ENCODE measurements around the gene TMEM114.

The TMEM114 gene

GRCh38 chr16:8589900-8590688, at the start of gene TMEM114:
Gene TMEM114, minus strand, starts transcription at chr16:8590511. Its CDS starts 673 bp downstream, at chr16:8589838.
- no peak for DNase-seq (ENCODE audit: low spot score)

- no peak for DNase-seq (ENCODE audit: low spot score)
Observed at GRCh38 chr16:8639694-8640093, 49.4 kb upstream of the TMEM114 start.

- DNase-seq (ENCODE audit: low spot score) = no peak
Observed at GRCh38 chr16:8634991-8635736, 44.9 kb upstream of the TMEM114 start.

- no peak for DNase-seq (ENCODE audit: low spot score)
Observed at GRCh38 chr16:8632675-8633182, 42.4 kb upstream of the TMEM114 start.

GRCh38 chr16:8631818-8632465, 41.6 kb upstream of the TMEM114 start:
- no peak for DNase-seq (ENCODE audit: low spot score)

GRCh38 chr16:8631373-8631772, 41.1 kb upstream of the TMEM114 start:
- no peak for DNase-seq (ENCODE audit: low spot score)

GRCh38 chr16:8630255-8630953, 40.1 kb upstream of the TMEM114 start:
- DNase-seq (ENCODE audit: low spot score) = no peak

- no peak for DNase-seq (ENCODE audit: low spot score)
Observed at GRCh38 chr16:8628981-8629725, 38.8 kb upstream of the TMEM114 start.

- no peak for DNase-seq (ENCODE audit: low spot score)
Observed at GRCh38 chr16:8627456-8627855, 37.1 kb upstream of the TMEM114 start.

- no peak for DNase-seq (ENCODE audit: low spot score)
Observed at GRCh38 chr16:8626946-8627345, 36.6 kb upstream of the TMEM114 start.

- DNase-seq (ENCODE audit: low spot score) = no peak
Observed at GRCh38 chr16:8625491-8626087, 35.3 kb upstream of the TMEM114 start.

- DNase-seq (ENCODE audit: low spot score) = no peak
Observed at GRCh38 chr16:8623634-8624033, 33.3 kb upstream of the TMEM114 start.

GRCh38 chr16:8622315-8622656, 32.0 kb upstream of the TMEM114 start:
- peak; percentile 46 for DNase-seq (ENCODE audit: low spot score)

- peak; percentile 100 for DNase-seq (ENCODE audit: low spot score)
Observed at GRCh38 chr16:8621572-8622314, 31.4 kb upstream of the TMEM114 start, which contains the start of gene METTL22. Gene METTL22, plus strand, starts transcription at chr16:8621698. Its CDS starts 3,968 bp downstream, at chr16:8625666.

GRCh38 chr16:8621222-8621571, 30.9 kb upstream of the TMEM114 start:
- DNase-seq (ENCODE audit: low spot score) = no peak

- no peak for DNase-seq (ENCODE audit: low spot score)
Observed at GRCh38 chr16:8620535-8620934, 30.2 kb upstream of the TMEM114 start.

- DNase-seq (ENCODE audit: low spot score) = no peak
Observed at GRCh38 chr16:8619671-8620370, 29.5 kb upstream of the TMEM114 start.

GRCh38 chr16:8614435-8615029, 24.2 kb upstream of the TMEM114 start:
- DNase-seq (ENCODE audit: low spot score) = no peak

All from D341Med (cell line).